Hematopoietic multipotent progenitor cell treated with erythropoietin and hydrocortisone succinate and interleukin-3 and kit ligand, for 17 days (in vitro differentiated cells): ENCODE measurements around the gene NPR2.

ENCODE experiments used
- DNase-seq: peaks from one replicate; pipeline ENCODE4 v3.0.0-alpha.2; 2015; ENCODE audit warnings: low spot score

Gene NPR2

DNA sequence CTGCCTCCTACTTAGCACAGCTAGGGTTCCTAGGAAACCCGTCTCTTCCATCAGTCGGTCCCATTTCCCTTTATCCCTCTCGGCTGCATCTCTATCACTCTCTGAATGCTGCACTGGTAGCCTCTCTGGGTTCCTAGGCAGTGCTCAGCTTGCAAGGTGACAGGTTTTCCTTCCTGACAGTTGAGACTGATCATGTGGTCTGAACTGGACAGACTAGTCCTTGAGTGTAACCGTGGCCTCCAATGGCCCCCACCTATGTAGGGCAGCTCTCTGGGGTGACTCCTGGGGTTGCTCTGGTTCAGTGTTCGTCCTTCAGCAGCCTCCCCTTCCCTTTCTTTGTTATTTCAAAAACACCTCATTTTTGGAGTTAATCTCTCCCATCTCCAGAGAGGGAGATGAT lies 41.4 kb downstream of the NPR2 start:
- DNase-seq = no peak

DNA sequence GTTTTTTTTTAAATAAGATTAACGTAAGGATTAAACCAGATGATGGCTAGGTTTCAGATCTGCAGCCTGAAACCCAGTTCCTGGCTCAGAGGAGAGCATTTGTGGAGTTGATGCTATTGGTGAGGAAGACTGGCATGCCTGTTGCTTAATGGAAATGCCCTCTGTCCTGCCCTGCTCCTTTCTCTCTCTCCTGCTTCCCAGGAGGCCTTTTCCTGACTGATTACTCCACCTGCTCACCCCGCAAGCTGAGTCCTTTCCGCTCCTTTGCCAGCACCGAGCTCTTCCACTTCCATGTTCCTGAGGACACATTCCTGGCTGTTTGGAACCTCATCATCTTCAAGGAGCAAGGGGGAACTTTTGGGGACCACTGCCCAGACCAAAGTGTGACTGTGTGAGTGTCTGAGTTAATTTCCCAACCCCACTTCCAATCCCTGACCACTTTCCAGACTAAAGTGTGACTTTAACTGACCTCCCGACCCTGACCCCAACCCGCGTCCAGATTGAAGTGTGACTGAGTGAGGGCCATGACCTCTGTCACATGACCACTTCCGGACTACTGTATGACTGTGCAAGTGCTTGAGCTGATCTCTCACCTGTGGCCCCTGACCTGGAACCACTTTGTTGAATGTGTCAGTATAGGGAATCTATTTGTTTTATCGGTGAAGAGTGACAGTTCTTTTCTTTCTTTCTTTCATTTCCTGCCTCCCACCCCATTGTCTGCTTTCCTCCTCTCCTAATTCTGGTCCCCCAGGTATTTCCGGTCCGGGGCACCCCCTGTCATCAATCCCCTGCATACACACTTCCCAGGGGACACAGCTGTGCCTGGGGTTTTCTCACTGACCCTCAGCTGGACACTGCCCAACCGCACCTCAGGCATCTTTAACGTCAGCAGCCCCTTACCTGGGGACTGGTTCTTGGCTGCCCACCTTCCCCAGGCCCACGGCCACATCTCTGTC lies 43.1 kb downstream of the NPR2 start:
- no peak for DNase-seq

DNA sequence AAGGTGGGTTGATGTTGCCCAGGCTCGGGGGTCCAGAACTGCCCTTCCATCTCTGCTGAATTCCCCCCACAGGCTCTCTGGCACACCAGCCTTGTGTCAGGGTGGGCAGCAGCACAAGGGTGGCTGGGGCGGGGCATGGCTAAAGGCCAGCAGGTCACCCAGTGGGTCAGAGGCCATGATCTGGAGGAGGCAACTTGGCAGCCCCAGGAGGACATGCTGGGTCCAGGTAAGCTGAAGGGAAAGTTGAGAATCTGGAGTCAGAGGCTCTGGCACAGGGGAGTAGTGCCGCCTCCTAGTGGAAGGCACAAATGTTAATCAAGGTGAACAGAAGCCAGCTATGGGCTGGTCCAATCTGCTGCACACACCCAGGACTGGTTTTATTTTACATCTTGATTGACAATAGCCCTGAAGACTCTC lies 43.8 kb downstream of the NPR2 start:
- peak; percentile 46 for DNase-seq

DNA sequence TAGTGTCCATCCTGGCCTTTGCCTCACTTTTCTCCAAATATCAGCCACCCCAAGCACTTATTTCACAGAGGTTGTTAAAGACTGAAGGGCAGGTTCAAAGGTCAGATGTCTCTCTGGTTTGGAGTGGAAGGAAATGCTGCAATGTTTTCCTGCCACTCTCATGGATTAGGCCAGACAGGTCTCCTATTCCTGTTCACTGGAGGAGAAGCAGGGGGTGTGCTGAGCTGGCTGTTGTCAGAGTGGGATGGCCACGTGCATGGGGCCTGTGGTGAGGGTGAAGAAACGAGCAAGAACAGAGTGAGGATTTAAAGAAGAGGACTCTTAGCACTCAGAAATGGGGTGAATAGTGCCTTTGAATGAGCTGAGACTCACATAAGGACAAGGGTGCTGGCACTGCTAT lies 44.4 kb downstream of the NPR2 start:
- DNase-seq = no peak

DNA sequence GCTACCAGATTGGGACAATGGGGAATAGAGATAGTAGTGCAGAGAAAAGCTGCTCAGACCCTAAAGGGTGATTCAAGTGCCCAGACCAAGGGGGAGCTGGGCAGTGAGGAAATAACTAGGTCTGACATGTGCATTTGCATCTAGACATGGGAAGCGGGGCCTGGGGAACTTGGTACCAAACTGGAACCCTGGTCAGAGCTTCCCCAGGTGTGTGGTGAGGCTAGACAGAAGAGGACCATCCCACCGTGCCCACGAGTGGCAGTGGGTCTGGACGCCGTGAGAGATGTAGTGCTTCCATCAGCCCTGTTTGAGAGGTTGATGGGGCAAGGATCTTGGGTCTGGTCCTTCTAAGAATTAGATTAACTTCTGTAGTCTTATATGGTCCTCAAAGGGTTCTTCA lies 45.2 kb downstream of the NPR2 start:
- DNase-seq = no peak

DNA sequence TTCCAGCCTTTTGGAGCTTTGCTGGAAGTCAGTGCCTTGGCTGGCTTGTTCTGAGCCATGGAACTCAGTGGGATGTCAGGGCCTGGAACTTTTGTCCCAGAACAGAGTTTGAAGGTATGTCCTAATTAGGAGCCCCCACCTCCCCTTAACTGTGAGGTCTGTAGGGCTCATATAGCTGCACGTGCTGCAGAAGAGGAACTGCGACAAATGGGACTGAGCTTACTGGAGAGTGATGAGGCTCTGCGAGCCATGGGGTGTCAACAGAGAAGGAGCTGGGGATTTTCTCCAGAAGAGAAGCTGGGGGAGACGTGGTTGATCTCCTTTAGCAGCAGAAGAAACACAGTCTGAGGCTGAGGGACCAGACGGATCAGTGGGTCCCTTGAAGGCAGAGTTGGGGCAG lies 48.5 kb downstream of the NPR2 start:
- no peak for DNase-seq

DNA sequence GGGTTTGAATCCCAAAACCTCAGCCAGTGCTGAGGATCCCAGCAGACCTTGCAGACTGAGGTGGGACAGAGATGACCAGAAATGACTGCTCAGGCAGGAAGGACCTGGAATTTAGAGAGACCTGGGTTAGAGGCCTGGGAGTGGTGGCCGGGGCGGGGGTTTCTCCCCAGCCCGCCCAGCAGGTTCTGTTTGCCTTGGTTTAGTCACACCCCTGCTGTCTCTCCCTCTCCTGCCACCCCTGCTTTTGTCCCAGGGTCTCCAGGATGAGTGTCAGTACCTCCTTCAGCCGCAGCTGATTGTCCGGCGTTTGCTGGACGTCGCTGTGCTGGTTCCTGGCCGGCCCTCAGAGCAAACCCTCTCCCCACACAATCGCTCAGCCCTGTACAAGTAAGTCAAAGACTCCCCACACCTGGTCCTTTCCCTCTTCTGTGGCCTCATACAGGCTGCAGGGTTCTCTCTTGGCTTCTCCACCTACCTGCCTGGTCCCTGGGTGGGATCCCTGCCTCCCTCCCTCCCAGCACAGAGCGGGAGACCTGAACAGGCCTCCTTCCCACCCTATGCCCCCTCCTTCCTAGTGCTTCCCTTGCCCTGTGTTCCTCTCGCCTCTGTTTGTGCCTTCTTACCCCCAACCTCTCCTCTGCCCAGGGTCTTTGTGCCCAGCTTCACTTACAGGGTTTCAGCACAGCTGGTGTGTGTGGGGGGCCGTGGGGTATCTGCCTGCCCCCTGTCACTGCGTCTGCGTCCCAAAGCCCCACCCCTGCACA lies 49.7 kb downstream of the NPR2 start:
- DNase-seq = no peak

DNA sequence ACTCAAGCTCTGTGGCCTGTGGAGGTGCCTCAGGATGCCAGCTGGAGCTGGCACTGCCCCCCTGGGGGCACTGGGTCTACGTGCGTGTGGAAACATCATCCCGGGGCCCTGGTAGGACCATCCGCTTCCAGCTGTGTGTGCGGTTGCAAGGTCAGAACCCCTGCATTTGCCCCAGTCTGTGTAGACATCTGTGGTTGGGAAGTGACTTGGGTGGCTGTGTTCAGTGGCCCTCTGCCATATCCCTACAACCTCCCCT lies 50.2 kb downstream of the NPR2 start:
- DNase-seq = no peak

DNA sequence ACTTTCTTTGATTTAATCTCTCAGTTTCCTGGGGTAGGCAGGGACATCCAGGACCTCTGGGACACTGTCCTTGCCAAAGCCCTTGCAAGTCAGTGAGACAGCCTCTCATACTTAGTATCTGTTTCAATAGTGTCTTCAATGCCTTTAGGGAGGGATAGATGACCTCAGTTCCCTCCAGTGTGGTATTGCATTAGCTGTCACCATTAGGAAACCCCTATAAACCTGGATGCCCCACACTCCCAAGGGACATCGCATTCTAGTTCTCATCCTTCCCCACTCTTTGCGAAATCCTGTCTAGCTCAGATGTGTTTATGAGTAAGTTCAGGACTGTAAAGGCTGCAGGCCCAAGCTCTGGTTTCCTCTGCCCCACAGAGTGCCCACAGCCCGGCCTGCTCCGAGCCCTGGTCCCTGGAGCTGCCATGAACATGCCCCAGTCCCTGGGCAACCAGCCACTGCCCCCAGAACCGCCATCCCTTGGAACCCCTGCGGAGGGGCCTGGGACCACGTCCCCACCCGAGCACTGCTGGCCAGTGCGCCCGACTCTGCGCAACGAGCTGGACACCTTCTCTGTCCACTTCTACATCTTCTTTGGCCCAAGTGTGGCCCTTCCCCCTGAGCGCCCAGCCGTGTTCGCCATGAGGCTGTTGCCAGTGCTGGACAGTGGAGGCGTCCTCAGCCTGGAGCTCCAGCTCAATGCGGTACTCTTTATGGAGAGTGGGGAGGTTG lies 50.8 kb downstream of the NPR2 start:
- no peak for DNase-seq

DNA sequence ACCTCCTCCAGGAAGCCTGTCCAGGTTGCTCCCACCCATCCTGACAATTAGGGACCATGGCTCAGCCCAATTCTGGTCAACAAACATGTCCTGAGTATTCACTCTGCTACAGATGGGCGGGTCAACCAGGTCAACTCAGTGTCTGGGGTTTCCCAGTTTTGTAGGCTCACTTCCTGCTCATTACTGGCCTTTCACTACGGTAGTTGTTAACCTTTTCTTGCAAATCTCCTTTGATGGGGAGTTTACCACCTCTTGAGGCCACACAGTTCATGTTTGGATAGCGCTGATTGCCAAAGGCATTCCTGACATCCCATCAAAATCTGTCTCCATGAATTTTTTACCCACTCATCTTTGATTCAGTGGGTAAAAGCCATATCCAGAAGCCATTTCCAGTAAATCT lies 51.4 kb downstream of the NPR2 start:
- no peak for DNase-seq

DNA sequence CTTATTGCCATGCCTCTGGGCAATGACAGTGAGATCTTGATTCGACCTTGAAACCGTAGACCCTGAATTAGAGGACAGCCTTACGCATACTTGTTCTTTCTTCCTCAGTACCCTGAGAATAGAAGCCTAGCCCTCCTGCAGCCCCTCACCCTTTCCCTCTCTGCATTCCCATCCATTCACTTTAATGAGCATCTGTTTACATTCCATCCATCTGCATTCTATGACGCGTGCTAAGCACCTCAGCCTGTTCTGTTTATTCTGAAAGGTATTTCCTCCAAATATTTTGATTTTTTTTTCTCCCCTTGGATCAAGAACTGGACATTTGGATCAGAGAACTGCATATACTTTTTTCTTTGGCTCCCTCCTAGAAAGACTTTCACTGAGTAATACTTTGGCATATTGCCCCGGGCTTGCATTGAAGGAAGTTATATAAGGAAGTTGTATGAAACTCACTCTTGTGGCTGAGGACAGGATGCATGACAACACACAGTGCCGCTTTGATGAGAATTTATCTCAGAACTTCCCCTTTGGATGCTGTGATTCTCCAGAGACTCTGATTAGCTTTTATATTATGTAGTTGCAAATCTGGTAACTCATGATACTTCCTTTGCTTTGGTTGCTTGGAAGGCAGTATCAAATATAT lies 53.4 kb downstream of the NPR2 start:
- no peak for DNase-seq

DNA sequence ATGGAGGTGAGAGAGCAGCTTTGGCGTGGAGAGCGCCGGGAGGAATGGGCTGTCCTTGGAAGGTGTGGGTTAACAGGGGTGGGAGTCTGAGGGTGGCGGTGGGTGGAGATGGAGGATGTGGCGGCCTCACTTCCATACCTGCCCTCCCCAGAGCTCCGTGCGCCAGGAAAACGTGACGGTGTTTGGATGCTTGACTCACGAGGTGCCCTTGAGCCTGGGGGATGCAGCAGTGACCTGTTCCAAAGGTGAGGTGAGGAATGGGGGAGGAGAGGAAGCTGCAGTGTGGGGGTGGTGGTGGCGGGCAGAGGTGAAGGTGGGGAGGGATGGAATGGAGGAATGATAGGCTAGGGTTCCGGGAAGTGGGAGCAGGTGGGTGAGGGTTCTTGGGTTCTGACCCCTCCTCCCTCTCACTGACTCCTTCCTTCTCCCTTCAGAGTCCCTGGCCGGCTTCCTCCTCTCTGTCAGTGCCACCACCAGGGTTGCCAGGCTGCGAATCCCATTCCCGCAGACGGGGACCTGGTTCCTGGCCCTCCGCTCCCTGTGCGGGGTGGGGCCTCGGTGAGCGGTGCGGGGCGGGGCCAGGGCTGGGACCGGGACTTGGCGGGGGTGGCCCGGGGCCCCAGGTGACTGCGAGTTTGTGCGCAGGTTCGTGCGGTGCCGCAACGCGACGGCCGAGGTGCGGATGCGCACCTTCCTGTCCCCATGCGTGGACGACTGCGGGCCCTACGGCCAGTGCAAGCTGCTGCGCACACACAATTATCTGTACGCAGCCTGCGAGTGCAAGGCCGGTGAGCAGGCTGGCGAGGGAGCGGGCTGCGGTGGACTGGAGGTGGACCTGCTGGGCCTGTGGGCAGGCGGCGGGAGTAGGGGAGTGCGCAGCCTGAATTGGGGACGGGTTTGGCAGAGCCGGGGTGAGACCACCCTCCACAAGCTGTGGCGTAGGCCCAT lies 54.7 kb downstream of the NPR2 start:
- DNase-seq = no peak

DNA sequence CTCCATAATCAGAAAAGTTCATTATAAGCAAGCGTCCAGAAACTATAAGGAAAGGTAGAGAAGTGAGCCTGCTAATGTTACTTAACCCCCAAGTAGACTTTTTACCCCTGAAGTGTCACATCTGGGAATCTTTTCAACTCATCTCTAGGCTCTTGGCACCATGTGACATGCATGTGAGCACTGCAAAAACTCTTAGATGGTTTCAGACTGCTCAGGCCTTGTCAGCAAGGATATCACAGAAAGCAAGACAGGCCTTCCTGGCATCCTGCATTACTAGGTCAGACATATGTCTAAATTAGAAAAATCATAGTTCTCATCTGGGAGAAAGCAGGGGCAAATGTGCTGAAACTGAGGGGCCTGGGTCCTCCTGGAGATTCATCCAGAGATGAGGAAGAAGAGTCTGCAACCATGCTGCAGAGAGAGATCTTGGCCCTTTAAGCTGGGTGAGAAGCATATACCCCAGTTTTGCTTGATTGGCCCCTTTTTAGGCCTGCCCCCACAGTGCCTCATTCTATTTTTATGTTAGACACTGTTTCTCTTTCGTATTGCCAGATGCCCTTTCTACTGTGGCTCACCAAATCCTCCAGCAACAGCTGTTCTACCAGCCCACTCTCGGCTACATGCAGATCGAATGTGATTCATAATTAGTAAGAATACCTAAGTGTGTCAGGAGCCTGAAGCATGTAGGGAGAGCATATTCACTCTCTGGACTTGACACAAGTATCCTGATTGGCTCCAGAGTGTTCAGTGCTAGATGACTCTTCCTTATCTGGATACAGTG lies 56.6 kb downstream of the NPR2 start:
- no peak for DNase-seq

DNA sequence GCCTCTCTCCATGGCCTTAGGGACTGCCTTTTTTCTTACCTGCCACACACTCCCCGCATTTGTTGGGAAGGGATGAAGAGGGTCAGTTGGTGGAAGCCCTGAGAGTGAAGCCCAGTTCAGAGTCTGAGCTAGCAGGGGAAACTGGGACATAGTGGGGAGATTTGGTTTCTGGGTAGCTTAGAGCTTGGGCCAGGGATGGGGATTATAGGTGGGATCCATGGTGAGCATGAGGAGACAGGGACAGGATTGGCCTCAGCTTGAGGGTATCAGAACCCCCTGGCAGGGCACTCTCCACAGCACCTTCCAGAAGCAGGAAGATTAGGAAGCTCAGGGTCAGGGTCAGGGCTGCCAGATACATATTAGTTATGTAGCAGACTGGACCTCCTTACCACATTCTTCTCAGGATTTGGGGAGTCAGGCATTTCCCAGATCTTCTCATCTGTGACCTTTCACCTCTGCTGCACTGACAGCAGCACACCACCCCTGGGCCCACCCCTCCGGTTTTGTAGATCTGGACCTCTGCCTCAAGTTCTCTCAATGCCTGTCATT lies 61.0 kb downstream of the NPR2 start:
- no peak for DNase-seq

DNA sequence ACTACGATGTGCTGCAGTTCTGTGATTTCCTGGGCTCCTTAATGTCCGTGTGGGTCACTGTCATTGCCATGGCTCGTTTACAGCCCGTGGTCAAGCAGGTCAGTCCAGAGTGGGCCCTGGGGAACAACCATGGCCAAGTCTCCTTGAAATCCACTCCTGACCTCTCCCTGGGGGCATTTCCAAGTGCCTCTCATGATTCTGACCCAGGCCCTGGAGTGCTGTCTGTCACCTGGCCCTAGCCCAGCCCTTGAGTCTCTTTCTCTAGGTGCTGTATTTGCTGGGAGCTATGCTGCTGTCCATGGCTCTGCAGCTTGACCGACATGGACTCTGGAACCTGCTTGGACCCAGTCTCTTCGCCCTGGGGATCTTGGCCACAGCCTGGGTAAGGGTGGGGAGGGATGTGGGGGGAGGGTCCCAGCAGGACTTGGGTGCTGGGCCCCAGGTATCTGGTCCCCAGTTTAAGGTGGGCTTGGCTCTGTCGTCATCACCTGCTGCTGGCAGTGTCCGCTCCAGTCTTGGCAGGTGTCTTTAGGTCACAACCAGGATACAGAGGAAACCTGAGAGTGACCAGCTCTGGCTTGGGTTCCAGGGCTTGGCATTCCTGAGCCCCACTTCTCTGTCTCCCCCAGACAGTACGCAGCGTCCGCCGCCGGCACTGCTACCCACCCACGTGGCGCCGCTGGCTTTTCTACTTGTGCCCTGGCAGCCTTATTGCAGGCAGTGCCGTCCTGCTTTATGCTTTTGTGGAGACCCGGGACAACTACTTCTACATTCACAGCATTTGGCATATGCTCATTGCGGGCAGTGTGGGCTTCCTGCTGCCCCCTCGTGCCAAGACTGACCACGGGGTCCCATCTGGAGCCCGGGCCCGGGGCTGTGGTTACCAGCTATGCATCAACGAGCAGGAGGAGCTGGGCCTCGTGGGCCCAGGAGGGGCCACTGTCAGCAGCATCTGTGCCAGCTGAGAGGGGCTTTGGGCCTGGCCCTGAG lies 61.8 kb downstream of the NPR2 start:
- no peak for DNase-seq

DNA sequence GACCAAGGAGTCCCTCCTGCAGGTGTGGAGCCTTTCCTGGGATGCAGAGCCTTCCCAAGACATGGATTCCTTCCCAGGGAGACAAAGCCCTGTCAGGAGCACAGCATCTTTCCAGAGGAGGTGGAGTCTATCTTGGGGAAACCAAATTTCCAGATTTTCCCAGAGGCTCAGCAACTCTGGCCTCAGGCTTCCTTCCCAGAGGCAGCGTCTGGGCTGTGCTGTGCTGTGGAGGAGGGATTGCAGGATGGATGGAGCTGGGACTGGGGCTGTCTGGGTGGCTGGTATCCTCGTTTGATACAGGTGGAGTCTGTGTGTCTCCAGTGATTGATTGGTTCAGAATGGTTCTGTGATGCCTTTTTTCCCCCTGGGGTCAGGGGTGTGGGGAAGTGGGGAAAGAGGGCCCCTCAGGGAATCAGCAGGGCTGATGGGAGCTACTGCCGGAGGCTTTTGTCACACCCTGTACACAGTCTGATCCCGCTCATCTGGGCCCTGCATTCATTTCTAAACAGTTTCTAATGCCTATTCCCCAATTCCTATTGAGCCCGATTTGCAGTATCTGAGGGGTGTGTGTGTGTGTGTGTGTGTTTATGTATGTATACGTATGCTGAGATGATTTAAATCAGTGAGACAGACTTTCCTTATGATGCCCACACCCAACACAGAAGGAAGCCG lies 62.8 kb downstream of the NPR2 start:
- no peak for DNase-seq

DNA sequence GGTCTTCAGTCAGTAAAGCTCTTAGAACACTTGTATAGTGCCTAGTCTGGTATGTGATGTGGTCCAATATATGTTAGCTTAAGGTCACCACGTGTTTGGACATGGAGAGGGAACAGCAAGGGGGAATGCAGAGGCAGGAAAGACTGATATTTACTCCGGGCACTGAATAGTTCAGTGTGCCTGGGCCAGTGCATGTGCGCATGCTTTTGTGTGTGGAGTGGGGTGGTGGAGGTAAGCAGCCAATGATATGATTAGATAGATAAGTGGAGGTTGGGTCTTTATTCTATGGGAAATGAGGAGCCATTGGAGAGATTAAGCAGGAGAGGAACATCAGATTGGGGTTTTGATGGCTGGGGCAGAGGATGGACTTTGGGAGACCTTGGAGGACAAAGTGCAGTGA lies 64.8 kb downstream of the NPR2 start:
- no peak for DNase-seq

DNA sequence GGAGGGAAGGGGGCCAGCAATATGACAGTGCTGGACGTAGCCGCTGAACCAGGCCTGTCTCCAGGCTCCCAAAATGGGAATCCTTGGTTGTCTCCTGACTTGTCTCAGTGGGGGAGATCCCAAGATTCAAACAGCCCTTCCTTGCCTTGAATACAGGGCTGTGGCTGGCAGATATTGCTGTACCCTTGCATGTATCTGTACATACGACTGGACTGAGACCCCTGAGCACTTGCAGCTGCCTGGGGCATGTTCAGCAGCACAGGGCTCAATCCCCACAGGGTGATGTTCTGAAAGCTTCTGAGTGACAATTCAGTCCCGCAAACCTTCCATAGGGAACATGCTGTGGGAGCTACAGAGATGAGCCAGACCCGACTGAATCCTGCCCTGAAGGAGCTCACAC lies 65.5 kb downstream of the NPR2 start:
- no peak for DNase-seq
